GM21529 (cell line): ENCODE data around the gene USP36.

ENCODE experiments used
- ATAC-seq: cut with Tn5 transposase; IDR thresholded peaks from one replicate; pipeline ENCODE4 v1.9.1; 2021; ENCODE audit not compliant: unreplicated experiment

Gene USP36

DNA sequence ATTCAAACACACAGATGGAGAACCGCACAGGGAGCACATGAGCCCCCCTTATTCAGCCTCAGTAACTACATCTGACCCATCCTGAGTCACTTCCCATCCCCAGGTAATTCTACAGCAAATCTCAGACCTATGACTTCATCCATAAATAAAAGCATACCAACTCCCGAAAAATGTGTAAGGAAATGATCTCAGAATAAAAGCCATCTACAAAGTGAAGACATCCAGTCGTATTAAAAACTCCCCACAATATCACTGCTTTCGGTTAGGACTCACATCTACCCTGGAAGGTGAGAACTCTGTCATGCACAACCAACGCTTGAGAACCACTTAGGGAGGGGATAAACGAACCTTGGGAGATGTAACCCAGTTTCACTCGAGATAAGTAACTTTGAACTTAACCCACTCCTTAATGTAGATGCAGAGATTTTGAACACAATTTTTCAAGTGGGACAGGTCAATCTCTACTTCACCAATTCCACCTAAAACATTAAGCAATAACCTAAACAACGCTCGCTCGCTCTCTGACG, 1.3 kb downstream of the USP36 start:
- ATAC-seq = no peak

DNA sequence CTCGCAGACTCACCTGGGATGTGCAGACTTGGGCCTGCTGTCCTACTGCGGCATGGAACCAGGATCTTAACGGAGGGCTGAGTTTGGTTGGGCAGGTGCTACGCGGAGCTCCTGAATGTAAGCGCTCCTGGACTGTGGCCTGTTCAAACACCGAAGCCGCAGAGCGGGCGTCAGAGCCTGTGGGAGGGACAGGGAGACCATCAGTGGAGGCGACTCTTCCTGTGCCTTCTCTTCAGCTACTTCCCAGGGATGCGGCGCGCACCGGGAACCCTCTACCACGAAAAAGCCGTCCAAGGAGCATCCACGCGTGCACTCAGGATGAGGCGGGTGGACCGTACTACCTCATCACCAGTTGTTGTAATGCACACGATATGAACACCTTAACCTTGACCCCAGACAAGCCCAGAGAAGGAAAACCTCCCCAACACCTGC, 2.0 kb downstream of the USP36 start:
- no peak for ATAC-seq

DNA sequence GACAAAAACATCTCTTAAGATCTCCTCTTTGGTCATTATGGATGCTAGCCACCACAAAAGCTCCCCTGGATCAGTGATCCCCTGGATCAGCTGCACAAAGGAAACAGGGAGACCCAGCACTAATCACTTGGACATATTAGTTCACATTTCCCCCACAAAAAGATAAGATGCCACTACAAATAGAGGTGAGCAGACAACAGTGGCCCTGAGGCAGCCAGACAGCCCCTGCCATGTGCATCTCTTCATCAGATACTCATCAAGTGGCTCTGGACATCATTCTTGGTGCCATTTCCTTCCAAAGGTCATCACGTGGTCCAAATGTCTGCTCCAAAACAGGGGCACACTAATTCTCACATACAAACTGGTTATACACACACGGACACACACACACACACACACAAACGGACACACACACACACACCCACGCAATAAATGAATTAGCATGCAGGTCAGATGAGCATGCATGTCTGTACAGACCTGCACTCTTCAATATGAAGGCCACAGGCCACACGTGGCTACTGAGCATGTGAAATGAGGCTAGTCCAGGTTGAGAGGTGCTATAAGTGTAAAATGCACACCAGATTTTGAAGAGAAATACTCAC, 4.1 kb downstream of the USP36 start:
- no peak for ATAC-seq

DNA sequence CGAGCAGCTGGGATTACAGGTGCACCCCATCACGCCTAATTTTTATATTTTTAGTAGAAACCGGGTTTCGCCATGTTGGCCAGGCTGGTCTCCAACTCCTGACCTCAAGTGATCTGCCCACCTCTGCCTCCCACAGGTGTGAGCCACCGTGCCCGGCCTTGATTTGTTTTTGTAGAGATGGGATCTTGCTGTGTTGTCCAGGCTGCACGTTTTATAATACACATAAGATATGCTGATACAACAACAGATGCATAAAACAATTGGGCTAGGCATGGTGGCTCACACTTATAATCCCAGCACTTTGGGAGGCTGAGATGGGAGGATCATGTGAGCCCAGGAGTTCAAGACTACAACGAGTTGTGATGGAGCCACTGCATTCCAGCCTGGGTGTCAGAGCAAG, 6.0 kb downstream of the USP36 start:
- no peak for ATAC-seq

GRCh38 chr17:78832541-78832810, 8.1 kb downstream of the USP36 start:
- ATAC-seq = no peak

GRCh38 chr17:78831688-78832540, 8.7 kb downstream of the USP36 start:
- no peak for ATAC-seq

DNA sequence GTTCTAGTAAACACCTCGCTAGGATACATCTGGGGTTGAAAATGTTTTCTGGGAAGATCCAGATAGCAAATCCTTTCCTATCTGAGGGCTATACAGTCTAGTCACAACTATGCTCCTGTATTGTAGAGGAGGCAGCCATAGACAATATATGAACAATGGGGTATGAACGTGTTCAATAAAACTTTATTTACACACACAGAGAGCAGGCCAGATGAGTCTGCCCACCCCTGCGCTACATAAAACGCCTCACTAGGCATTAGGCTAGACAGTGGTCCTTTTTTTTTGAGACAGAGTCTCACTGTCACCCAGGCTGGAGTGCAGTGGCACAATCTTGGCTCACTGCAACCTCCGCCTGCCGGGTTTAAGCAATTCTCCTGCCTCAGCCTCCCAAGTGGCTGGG, 11.1 kb downstream of the USP36 start:
- no peak for ATAC-seq

DNA sequence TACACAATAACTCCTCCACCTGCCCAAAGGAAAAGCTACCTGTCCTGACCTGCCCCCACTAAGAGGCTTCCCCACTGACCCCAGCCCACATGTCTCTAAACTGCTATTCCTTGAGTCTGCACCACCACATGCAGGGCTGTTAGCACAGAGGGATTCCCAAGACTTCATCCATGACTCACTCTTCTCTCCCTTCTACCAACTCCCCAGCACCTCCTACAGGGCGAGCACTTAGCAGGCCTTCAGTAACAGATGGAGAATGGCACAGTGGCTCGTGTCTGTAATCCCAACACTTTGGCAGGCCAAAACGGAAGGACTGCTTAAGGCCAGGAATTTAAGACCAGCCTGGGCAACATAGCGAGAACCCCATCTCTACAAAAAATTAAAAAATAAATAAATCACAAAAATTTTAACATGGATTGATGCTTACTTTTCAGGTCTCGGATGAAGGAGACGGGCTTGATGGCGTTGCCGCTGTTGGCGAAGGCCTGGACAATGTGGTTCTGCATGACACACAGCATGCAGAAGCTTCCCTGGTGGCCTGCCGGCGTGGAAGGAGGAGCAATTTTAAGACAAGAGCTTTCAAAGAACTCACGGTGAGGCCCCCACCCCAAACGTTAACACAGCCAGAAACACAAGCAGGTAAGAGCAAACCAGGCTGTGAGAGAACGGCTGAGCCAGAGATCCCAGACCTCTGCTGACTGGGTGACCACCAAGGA, 12.0 kb downstream of the USP36 start:
- ATAC-seq = no peak

DNA sequence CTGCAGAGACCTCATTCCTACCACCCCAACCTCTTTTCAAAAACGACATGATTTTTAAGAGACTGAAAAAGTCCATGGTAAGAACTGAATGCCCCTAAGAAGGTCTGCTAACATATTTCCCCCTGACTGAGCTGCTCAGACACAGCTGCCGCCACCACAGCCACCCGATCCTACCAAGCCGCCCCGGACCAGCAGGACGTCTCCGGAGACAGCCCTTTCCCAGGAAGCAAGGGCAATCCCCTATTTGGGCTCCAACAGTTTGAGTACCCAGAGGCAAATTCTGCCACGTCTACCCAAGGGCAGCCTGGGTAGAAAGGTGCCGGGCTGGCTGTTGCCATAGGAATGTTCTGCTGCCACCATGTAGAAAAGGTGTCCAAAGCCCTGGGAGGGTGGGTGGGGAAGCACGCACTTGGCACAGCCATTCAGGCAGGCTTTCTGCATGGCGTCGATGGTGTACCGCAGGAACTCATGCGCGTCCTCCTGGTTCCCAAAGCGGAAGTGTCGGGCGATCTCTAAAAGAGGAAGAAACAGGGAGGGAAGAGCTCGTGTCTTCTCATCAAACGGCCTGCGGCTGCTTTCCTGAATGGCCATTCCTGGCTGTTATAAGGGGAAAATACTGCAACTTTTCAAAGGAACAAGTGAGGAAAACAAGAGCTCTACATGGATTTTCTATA, 13.6 kb downstream of the USP36 start:
- no peak for ATAC-seq

- ATAC-seq = no peak
Measured at GRCh38 chr17:78826421-78826820, 14.2 kb downstream of the USP36 start.

DNA sequence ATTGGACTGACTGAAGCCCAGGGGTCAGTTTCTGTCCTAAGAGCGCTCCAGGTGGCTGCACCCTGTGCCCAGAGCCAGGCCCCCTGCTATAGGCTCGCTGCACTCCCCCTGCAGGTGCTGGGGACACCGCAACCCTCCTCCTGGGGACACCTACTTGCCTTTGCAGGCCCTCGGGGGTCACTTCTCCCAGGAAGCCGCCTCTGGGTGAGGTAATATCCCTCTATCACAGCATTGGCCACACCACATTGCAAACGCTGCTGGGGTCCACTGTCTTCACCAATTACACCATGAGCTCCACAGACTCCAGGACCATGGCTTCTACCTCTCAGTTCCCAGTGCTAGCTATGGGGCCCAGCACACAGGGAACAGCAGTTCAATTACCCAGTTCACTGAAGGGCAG, 14.9 kb downstream of the USP36 start:
- ATAC-seq = no peak

- no peak for ATAC-seq
Measured at GRCh38 chr17:78824240-78824639, 16.4 kb downstream of the USP36 start.

- ATAC-seq = no peak
Measured at GRCh38 chr17:78823282-78824046, 17.1 kb downstream of the USP36 start.

DNA sequence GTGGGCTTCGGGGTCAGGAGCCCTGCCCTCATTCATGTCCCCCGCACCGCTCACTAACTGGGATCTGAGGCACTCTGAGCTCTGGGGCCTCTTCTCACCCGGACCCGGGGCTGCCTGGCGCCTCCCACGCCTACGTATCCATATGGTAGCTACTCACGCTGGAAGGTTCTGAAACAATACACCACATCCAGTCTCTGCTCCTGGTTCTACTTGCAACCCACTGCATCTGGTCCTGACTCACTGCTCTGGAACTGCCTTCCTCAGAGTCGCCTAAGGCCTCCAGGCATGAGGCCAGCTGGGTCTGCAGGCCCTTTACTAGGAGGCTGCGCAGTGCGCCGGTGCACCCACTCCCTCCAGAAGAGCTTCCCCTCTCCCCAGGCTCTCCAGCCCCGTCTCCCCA, 18.1 kb downstream of the USP36 start:
- ATAC-seq = no peak

GRCh38 chr17:78821961-78822360, 18.7 kb downstream of the USP36 start:
- ATAC-seq = no peak

GRCh38 chr17:78820841-78821240, 19.8 kb downstream of the USP36 start:
- no peak for ATAC-seq

- ATAC-seq = no peak
Measured at GRCh38 chr17:78819806-78820792, 20.5 kb downstream of the USP36 start.

DNA sequence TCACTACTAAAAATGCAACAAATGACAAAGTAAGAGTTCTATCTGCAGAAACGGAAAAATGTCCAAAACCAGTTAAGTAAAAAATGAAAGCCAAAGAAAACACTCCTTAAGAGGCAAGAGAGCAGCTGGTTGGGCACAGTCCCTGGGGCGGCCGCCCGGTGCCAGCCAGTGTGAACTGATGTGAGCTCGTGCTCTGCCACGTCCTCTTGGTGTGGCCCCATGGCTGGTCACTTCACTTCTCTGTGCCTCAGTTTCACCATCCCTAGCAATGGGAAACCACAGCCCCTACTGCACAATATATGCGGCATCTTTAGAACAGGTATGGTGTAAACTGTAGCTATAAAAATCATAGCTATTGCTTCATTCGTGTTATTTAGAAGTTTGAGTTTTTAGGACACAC, 21.2 kb downstream of the USP36 start:
- ATAC-seq = no peak

- ATAC-seq = no peak
Measured at GRCh38 chr17:78818932-78819331, 21.7 kb downstream of the USP36 start.
